Neuronal stem cell (in vitro differentiated cells): Measurements from ENCODE around the gene SMKR1.

Experiments
- DNase-seq: peaks from one replicate; pipeline ENCODE4 v3.0.0-alpha.2; 2013; ENCODE audit warnings: low spot score
- H2AFZ ChIP-seq: one replicate; pipeline ENCODE4 v1.6.1; 2013; ENCODE audit warnings: mild to moderate bottlenecking, low read length, inconsistent platforms
- H2AK5ac ChIP-seq: 2 replicates; pipeline ENCODE4 v1.6.1; 2013; ENCODE audit warnings: low read depth, mild to moderate bottlenecking, inconsistent platforms, low read length, moderate library complexity, mixed read lengths
- H2BK120ac ChIP-seq: 2 replicates; pipeline ENCODE4 v1.6.1; 2013; ENCODE audit warnings: low read depth, mild to moderate bottlenecking, inconsistent platforms, low read length, moderate library complexity, mixed read lengths
- H2BK12ac ChIP-seq: one replicate; pipeline ENCODE4 v1.6.1; 2013; ENCODE audit warnings: low read length, inconsistent platforms
- H2BK15ac ChIP-seq: 2 replicates; pipeline ENCODE4 v1.6.1; 2013; ENCODE audit warnings: mild to moderate bottlenecking, low read length, inconsistent platforms, mixed read lengths
- H2BK5ac ChIP-seq: one replicate; pipeline ENCODE4 v1.6.1; 2013; ENCODE audit warnings: inconsistent platforms, mild to moderate bottlenecking, low read length, moderate library complexity
- H3K14ac ChIP-seq: one replicate; pipeline ENCODE4 v1.6.1; 2013; ENCODE audit warnings: low read length, inconsistent platforms
- H3K18ac ChIP-seq: 2 replicates; pipeline ENCODE4 v1.6.1; 2013; ENCODE audit warnings: low read length, inconsistent platforms
- H3K23ac ChIP-seq: 2 replicates; pipeline ENCODE4 v1.6.1; 2013; ENCODE audit warnings: low read depth, mild to moderate bottlenecking, mixed read lengths, low read length, inconsistent platforms; ENCODE audit not compliant: poor library complexity
- H3K27ac ChIP-seq: replicated peaks from 3 replicates; pipeline ENCODE4 v1.5.1; 2013; ENCODE audit warnings: low read length, inconsistent platforms
- H3K27me3 ChIP-seq, 3 experiments: 2 replicates each; pipeline ENCODE4 v1.6.1; 2013; ENCODE audit warnings: low read length in 3 of 3, mild to moderate bottlenecking in 2 of 3, inconsistent platforms in 1 of 3, low read depth in 1 of 3, mixed read lengths in 1 of 3, moderate library complexity in 1 of 3; ENCODE audit not compliant: control insufficient read depth in 3 of 3, insufficient read depth in 3 of 3
- H3K36me3 ChIP-seq, 2 donors: replicated peaks in 1 of 2; 2 replicates each; pipeline ENCODE4 v1.6.1; 2013; ENCODE audit warnings: low read length in 2 of 2; ENCODE audit not compliant: control insufficient read depth in 2 of 2, insufficient read depth in 2 of 2
- H3K4ac ChIP-seq: 2 replicates; pipeline ENCODE4 v1.6.1; 2013; ENCODE audit warnings: inconsistent platforms, mild to moderate bottlenecking, low read length, moderate library complexity
- H3K4me1 ChIP-seq, 2 donors: 1 replicate in 1 of 2; 2 replicates in 1 of 2; pipeline ENCODE4 v1.6.1; 2013; ENCODE audit warnings: low read length in 2 of 2, low read depth in 1 of 2; ENCODE audit not compliant: control insufficient read depth in 2 of 2, insufficient read depth in 1 of 2
- H3K4me2 ChIP-seq: one replicate; pipeline ENCODE4 v1.6.1; 2013; ENCODE audit warnings: mild to moderate bottlenecking, low read length, inconsistent platforms; ENCODE audit not compliant: insufficient read depth, poor library complexity, severe bottlenecking
- H3K4me3 ChIP-seq, 2 donors: 2 replicates each; pipeline ENCODE4 v1.5.1; 2013; ENCODE audit warnings: low read length in 2 of 2, mild to moderate bottlenecking in 2 of 2, inconsistent platforms in 1 of 2, moderate library complexity in 1 of 2
- H3K79me1 ChIP-seq: one replicate; pipeline ENCODE4 v1.6.1; 2013; ENCODE audit warnings: low read depth, mild to moderate bottlenecking, inconsistent platforms, low read length, moderate library complexity
- H3K9ac ChIP-seq: one replicate; pipeline ENCODE4 v1.6.1; 2013; ENCODE audit warnings: mild to moderate bottlenecking, low read depth, low read length, inconsistent platforms; ENCODE audit not compliant: poor library complexity
- H3K9me3 ChIP-seq, 2 donors: replicated peaks in 1 of 2; 2 replicates each; pipeline versions ENCODE3 to v1.6.1; 2013; ENCODE audit warnings: low read length in 2 of 2, mild to moderate bottlenecking in 2 of 2, inconsistent platforms in 1 of 2, low read depth in 1 of 2, mixed read lengths in 1 of 2, moderate library complexity in 1 of 2; ENCODE audit not compliant: control insufficient read depth in 2 of 2, insufficient read depth in 1 of 2
- H4K8ac ChIP-seq: one replicate; pipeline ENCODE4 v1.6.1; 2013; ENCODE audit warnings: low read depth, mild to moderate bottlenecking, inconsistent platforms, low read length, moderate library complexity
- H4K91ac ChIP-seq: one replicate; pipeline ENCODE4 v1.6.1; 2013; ENCODE audit warnings: low read length, low read depth, mild to moderate bottlenecking, inconsistent platforms; ENCODE audit not compliant: poor library complexity
- WGBS, 2 donors: extraction: QIAGEN DNeasy Blood & Tissue Kit; methylation state at CpG; one replicate each; pipeline ENCODE4 v1.1.7; 2013; ENCODE audit warnings: missing lambda C conversion rate in 2 of 2, mixed read lengths in 1 of 2; ENCODE audit not compliant: insufficient read length in 2 of 2, insufficient replicate concordance in 1 of 2; ENCODE audit errors: extremely low coverage in 2 of 2; 5-methylcytosine and 5-hydroxymethylcytosine counted together

Gene SMKR1

DNA sequence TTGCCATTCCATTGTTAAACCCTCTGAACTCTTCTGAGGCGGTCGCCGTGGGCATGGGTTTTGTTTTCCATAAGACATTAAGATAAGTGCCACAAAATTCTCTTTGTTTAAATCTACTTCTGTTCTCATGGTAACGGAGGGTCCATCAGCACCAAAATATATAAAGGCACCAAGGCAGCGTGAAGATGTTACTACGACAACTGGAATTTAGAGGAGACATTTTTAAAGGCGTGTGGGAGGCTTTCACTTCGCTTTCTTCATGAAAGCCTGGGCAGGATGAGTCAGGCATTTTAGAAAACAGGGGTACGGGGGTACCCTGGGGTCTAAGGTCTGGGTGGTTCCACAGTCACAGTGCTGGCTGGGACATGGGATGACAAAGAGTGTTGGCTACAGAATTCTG, 34.0 kb downstream of the SMKR1 start:
- Histone ChIP-seq H2BK12ac (no peak overlapping the region), H3K4me3 (no peak overlapping the region), H2BK5ac (no peak overlapping the region), H2BK120ac (no peak overlapping the region), H2AK5ac (no peak overlapping the region), H2AFZ (peak overlapping the region; percentile 34), H3K27ac (no peak overlapping the region), H3K9ac (no peak overlapping the region), H3K23ac (no peak overlapping the region), H3K4me2 (no peak overlapping the region), H3K27me3 (peaks cover 0 to 3% (median 0%) of the 10 kb centered on the region in 3 experiments), H4K91ac (no peak overlapping the region), H4K8ac (no peak overlapping the region), H3K4ac (no peak overlapping the region), H3K14ac (no peak overlapping the region), H3K79me1 (peaks cover 3% of the 10 kb centered on the region), H3K4me1 (peaks cover 8 to 9% of the 10 kb centered on the region in 2 donors), H2BK15ac (no peak overlapping the region), H3K9me3 (peaks cover 0 to 2% of the 10 kb centered on the region in 2 donors), H3K18ac (no peak overlapping the region), H3K36me3 (no peaks in the 10 kb centered on the region)
- no CpG with 5 or more reads among the region's 9 CpGs for WGBS, 2 donors
- no peak for DNase-seq

DNA sequence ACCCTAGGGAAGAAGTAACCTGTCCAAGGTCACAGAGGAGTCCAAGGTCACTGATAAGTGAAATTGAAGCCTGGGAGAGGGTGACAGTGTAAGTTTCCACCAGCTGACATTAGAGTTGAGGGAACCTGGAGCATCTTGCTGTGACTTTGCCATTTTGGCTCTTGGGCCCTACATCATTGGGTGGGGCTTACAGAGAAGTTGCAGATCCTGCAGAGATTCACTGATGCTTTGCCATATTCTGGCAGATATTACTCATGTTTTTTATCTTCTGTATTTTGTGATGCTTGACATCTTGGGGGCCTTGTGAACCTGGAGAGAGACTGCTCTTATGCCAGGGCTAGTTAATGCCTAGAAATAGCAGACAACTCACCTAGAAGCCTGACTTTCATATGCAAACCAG, 36.5 kb downstream of the SMKR1 start:
- Histone ChIP-seq H4K8ac (no peak overlapping the region), H3K4me2 (no peak overlapping the region), H2AFZ (no peak overlapping the region), H4K91ac (no peak overlapping the region), H3K9ac (no peak overlapping the region), H3K27ac (no peak overlapping the region), H3K79me1 (no peaks in the 10 kb centered on the region), H3K4me1 (peaks cover 0 to 9% of the 10 kb centered on the region in 2 donors), H3K23ac (no peak overlapping the region), H3K27me3 (peaks cover 0 to 5% (median 0%) of the 10 kb centered on the region in 3 experiments), H3K36me3 (no peaks in the 10 kb centered on the region), H2BK15ac (no peak overlapping the region), H3K14ac (no peak overlapping the region), H3K18ac (no peak overlapping the region), H2BK5ac (no peak overlapping the region), H3K4ac (no peak overlapping the region), H3K9me3 (no peaks in the 10 kb centered on the region), H3K4me3 (no peak overlapping the region), H2AK5ac (no peak overlapping the region), H2BK12ac (no peak overlapping the region), H2BK120ac (no peak overlapping the region)
- DNase-seq = no peak

DNA sequence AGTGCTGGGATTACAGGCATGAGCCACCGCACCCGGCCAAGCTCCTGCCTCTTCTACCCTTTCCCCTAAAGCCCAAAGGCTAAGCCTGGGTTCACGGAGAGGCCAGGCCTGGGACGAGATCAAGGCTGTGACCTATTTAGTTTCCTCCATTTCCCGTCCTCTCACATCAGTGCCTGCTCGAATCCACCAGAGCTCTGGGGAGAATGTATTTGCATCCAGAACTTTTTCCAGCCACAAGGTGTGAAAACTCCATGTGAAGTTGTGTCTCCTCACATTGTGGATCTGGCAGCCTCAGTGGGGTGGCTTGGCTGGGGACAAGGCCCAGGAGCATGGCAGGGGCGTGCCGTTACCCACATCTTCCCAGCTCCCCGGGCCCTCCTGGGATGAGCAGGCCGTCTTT, 38.0 kb downstream of the SMKR1 start:
- H3K14ac ChIP-seq = no peak overlapping the region
- no peak overlapping the region for H4K8ac ChIP-seq
- H3K4me2 ChIP-seq = no peak overlapping the region
- H2BK12ac ChIP-seq = no peak overlapping the region
- no peak overlapping the region for H2BK15ac ChIP-seq
- no peak overlapping the region for H4K91ac ChIP-seq
- no peak overlapping the region for H3K4me3 ChIP-seq
- no peak overlapping the region for H2AK5ac ChIP-seq
- no peak overlapping the region for H3K27ac ChIP-seq
- no peak overlapping the region for H2BK5ac ChIP-seq
- no peaks in the 10 kb centered on the region for H3K9me3 ChIP-seq
- H2AFZ ChIP-seq = peak overlapping the region; percentile 49
- no peak overlapping the region for H3K4ac ChIP-seq
- H3K36me3 ChIP-seq = no peaks in the 10 kb centered on the region
- no peaks in the 10 kb centered on the region for H3K79me1 ChIP-seq
- H3K9ac ChIP-seq = no peak overlapping the region
- peaks cover 0 to 5% (median 0%) of the 10 kb centered on the region in 3 experiments for H3K27me3 ChIP-seq
- H3K18ac ChIP-seq = peak overlapping the region; percentile 35
- DNase-seq = no peak
- no peak overlapping the region for H2BK120ac ChIP-seq
- H3K4me1 ChIP-seq = peaks cover 0 to 9% of the 10 kb centered on the region in 2 donors
- H3K23ac ChIP-seq = peak overlapping the region; percentile 26
- no CpG with 5 or more reads among the region's 10 CpGs for WGBS, 2 donors

DNA sequence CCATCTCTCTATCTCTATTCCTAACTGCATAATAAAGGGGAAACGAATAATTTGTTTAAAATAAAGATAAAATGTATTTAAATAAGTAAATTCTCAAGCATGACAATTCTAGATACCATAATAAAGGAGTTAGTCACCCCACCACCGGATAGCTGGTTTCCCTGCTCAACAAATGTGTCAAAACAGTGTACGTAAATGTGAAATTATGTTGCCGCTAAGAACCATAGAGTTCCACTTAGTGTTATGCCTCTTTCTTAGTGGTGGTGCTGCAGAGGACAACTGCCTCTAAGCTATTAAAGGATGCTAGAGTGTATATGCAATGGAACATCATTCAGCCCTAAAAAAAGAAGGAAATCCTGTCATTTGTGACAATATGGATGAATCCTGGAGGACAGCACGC, 42.4 kb downstream of the SMKR1 start:
- Histone ChIP-seq H3K4me1 (peaks cover 0 to 4% of the 10 kb centered on the region in 2 donors), H3K14ac (no peak overlapping the region), H2AFZ (no peak overlapping the region), H3K23ac (no peak overlapping the region), H2BK12ac (no peak overlapping the region), H3K27ac (no peak overlapping the region), H3K9ac (no peak overlapping the region), H3K18ac (no peak overlapping the region), H3K79me1 (no peaks in the 10 kb centered on the region), H3K4ac (no peak overlapping the region), H4K91ac (no peak overlapping the region), H3K4me2 (no peak overlapping the region), H2AK5ac (no peak overlapping the region), H3K9me3 (no peaks in the 10 kb centered on the region), H2BK15ac (no peak overlapping the region), H4K8ac (no peak overlapping the region), H3K27me3 (peaks cover 0 to 2% (median 0%) of the 10 kb centered on the region in 3 experiments), H3K36me3 (no peaks in the 10 kb centered on the region), H2BK120ac (no peak overlapping the region), H3K4me3 (no peak overlapping the region), H2BK5ac (no peak overlapping the region)
- DNase-seq = no peak
- WGBS, 2 donors = no CpG with 5 or more reads among the region's 5 CpGs
